Loucy (cell line): Measurements from ENCODE around the gene MEGF8.

ENCODE experiments used
- CTCF ChIP-seq: fragments of 200-600 bp; sonication (generic); conservative IDR thresholded peaks from 2 replicates; pipeline ENCODE4 v1.5.1; 2014; ENCODE audit warnings: mild to moderate bottlenecking, antibody characterized with exemption, low read length
- EZH2phosphoT487 ChIP-seq: fragments of 200-600 bp; IDR thresholded peaks from 2 replicates; pipeline ENCODE4 v1.6.1; 2018; ENCODE audit warnings: antibody characterized with exemption, mild to moderate bottlenecking, moderate library complexity, borderline replicate concordance

DNA sequence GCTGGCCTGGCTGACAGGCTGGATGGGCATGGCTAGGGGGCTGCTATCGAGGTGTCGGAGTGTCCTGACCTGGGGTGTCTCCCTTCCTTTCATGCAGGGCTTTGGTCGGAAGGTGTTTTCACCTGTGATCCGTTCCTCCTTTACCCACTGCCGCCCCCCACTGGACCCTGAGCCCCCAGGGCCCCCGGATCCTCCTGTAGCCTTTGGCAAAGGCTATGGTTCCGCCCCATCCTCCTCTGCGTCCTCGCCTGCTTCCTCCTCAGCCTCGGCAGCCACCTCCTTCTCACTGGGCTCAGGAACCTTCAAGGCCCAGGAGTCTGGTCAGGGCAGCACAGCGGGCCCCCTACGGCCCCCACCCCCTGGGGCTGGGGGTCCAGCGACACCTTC lies 35.3 kb upstream of the MEGF8 start:
- no peak for TF ChIP-seq CTCF
- no peak for TF ChIP-seq EZH2phosphoT487
